ENCODE data around the gene EIPR1.
"Not testable (repeated sequence)": the region's sequence is repeated elsewhere in the genome, so short reads cannot be mapped to it uniquely, and the experiment has no call there.

Gene EIPR1

DNA sequence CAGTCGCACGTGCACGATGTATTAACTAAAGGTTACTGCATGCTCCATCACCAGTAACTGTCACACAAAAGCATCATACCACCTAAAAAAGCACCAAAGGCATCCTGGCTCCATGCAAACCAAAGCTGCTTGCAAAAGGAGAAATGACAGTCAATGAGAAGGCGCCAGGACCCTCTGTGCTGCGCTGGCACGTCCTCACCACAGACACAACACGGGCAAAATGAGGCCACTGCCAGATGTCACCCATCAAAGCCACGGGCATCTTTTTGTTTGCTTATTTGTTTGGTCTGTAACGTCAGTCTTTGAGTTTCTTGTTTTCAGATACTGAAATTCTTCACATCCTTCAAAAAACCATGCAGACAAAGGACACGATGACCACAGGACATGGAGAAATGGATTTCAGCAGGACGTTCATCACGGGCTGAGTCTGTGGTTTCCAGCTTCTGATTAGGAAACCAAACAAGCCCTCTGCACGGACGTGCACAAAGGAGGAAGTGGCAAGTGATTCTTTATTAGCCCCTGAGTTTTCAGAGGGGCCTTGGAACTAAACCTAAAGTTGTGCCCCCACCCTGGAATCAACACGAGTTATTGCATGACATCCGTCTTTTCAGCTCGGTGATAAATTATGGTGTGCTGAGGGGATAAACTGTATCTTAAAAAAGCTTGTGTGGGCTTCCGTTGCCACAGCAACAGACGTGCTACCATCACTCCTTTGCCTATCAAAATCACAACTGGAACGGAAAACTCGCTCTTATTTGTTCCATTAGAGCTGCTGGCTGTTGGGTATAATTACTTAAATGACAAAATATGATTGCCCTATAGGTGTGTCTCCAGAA lies 181.8 kb downstream of the EIPR1 start:
- no peak for DNase-seq (ENCODE audit: low spot score)

DNA sequence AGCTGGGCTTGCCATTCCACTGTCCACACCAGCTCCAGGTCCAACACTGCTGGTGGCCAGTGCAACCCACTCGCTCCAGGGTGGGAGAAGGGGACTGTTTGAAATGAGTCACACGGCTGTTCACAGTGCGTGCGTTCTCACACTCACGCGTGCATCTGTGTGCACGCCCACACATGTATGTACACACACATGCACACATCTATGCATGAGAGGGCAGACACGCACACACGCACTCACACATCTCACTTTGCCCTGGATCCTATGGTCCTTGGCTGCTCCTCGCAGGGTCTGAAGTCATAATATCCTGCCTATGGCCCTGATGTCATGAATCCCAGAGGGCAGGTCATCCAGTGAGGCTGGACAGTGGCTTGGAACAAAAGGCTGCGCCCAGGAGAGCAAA lies 182.8 kb downstream of the EIPR1 start:
- no peak for DNase-seq (ENCODE audit: low spot score)

DNA sequence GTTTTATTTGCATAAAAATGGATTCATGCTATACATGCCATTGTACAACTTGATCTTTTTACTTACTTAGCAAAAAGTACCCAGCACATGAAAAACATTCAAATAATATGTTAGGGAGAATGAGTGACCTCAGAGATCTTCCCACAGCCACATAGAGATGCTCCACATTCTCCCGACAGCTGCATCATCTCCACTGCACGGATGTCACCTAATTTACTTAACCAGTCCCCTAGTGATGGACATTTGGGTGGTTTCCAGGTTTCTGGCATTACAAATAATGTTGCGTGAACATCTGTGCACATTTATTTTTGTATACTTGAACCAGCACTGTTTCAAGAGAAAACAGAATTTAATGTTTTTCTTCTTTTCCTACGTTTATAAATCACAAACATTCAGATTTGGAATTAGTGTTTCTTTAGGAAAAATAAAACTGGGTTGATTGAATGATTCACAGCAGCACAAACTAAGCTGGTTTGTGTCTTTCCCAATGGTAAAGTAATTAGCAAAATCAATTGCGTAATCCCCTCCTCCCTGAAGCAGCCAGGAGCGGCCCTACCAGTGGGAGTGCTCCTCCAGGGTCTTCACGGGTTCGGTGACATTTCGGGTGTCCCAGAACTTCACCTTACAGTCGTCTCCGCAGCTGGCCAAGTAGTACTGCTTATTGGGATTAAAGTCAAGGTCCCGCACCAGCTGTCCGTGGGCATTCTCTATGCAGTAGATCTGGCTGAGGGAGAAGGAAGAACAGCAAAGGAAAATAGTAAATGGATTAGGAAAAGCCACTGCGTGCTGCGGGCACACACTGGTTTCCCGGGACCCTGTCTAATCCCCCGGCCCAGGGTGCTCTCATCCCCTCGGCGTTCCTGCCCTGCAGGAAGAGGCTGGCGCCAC lies 183.9 kb downstream of the EIPR1 start:
- no peak for DNase-seq (ENCODE audit: low spot score)

DNA sequence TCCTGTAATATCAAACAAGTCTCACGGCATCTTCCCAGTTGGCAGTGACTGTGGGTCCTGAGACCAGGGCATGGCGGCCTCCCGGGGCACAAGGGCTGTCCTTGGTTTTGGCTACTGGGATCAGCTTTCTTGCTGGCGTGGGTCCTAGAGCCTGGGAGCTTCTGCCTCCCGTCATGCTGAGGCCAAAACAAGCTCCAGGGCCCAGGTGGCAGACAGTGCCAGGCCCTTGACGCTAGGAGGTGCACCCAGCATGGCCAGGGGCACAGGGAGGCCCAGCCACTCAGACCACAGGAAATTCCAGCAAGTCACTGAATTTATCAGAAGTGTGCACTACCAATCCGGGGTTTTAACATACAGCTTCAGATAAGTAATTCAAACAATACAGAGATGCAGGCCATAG lies 184.7 kb downstream of the EIPR1 start:
- no peak for DNase-seq (ENCODE audit: low spot score)

DNA sequence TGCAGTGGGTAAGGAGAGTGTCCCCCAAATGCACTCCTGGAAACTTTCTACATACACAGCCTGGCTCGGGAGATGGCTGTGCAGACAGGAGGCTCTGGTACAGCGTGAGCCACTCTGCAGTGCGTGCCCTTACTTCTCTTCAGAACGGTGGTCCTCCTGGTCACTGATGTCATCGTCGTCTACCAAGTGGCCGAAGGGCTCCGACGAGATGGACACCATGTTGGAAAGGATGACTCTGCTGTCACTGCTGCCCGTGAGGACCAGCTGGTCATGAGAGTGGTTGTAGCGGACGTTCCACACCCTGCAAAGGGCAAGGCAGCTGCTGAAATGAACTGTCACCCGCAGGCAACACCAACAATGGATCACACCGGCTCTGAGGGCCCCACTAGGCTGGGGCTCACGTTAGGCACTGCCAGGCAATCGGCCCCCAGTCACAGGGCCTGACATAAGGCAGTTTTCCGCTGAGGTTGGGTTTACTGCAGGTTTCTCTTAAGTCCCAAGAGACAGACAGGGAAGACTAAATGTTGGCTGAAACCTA lies 185.3 kb downstream of the EIPR1 start:
- no peak for DNase-seq (ENCODE audit: low spot score)

DNA sequence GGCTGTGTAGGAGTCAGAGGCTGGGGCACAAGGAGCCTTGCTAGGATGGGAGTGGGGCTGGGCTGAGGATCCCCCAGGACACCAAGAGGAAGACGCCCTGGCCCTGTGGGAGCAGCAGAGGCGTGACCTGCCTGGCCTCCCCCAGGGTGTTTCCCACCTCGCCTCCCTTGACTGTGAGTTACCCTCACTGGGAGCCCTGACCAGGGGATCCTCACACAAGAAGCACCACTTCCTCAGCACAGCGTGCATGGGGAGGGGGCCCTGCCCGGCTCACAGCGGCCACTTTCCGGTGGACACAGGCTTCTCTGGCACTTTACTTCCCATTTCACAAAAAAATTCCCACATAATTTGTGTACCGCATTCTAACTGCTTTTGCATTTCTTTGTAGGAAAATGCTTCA lies 187.7 kb downstream of the EIPR1 start:
- no peak for DNase-seq (ENCODE audit: low spot score)

DNA sequence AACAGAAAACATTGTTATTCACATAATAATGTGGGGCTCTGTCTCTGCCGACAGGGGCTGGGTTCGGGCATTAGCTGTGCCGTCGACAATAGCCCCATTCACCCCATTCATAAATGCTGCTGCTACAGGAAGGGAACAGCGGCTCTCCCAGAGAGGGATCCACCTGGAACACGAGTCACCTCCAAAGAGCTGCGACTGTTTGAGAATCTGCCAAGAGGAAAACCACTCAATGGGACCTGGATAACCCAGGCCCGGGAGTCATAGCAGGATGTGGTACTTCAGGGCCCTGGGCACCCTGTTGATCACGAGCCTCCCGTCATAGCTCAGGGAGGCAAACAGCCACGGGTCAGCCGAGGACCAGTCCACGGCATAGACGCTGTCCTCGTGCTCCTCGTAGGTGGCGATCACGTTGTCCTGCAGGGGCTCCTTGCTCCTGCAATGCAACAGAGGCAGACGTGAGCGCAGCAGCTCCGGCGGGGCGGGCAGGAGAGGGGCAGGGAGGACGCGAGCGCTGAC lies 188.5 kb downstream of the EIPR1 start:
- no peak for DNase-seq (ENCODE audit: low spot score)

DNA sequence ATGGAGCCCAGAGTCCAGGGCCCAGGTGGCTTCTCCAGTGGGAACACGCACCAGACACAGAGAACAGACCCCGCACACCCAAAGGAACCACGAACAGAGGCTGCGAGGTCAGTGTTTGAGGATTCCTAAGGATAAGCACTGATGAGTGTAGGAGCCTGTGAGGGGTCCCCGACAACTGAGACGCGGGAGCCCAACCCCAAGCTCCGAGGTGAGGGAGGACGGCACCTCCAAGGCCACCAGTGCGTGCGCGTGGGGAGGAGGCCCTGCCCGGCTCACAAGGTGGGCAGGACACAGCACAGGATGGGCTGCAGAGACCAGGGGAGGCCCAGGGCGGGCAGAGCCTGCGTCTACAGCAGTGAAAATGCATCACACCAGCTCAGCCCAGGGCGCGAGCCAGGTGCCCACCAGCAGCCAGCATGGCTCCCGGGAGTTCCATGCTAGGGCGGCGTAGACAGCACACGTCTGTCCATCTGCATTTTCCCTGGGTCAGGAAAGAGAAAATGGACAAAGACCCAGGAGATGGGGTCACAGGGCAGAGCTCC lies 189.1 kb downstream of the EIPR1 start:
- no peak for DNase-seq (ENCODE audit: low spot score)

DNA sequence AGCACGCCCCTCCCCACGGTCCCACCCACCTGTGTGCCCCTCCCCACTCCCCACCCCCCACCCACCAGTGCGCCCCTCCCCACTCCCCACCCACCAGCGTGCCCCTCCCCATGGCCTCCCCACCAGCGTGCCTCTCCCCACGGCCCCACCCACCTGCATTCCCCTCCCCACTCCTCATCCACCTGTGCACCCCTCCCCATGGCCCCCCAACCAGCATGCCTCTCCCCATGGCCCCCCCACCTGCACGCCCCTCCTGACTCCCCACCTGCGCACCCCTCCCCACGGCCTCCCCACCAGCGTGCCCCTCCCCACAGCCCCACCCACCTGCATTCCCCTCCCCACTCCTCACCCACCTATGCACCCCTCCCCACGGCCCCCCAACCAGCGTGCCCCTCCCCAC lies 190.2 kb downstream of the EIPR1 start:
- DNase-seq (ENCODE audit: low spot score), result no peak

DNA sequence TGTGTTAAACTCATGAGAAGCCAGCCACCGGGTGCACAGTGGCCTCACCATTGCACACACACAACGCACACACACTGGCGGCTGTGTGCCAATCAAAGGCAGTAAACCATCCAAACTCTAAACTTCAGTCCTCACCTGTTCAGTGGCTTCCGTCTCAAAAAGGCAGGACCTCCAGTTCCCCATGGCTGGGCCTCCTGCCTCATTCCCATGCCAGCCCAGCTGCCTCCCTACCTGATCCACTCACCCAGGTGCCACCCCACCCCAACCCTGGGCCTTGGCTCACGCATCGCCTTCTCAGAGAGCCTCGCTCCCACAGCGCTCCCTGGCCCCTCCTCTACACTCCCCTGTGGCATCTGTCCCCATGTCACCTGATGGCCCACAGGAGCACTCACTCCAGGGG lies 190.9 kb downstream of the EIPR1 start:
- DNase-seq (ENCODE audit: low spot score), result no peak

DNA sequence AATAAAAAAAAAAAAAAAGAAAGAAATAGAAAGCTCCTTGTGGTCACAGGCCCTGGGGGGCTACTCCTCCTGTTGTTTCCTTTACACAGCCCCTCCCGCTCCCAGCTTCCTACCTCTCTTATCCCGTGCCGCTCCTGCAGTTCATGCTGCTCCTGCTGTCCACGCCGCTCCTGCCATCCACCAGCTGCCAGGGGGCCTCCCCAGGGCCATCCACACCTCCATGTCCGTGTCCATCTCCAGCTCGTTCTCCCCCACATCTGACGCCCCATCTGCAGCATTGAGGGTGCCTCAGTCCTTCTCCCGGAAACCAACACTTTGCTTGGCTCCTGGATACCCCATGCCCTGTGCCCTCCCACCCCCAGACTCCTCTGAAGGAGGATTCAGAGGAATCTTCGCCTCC lies 191.7 kb downstream of the EIPR1 start:
- no peak for DNase-seq (ENCODE audit: low spot score)

DNA sequence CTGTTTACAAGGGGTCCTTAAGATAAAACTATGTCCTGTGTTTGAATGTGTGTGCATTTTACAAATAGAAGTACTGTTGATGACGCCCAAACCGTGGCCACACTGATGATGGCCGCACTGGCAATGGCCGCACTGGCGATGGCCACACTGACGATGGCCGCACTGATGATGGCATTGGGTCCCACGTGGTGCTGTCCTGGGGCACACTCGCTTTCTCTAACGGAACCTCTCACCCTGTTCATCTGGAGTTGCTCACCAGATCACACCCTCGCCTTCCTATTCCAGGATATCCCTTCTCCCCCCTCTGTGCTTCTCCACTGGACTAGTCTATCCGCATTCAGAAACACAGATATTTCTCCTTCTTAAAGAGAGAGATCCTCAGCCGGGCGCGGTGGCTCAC lies 192.4 kb downstream of the EIPR1 start:
- DNase-seq (ENCODE audit: low spot score), result no peak

DNA sequence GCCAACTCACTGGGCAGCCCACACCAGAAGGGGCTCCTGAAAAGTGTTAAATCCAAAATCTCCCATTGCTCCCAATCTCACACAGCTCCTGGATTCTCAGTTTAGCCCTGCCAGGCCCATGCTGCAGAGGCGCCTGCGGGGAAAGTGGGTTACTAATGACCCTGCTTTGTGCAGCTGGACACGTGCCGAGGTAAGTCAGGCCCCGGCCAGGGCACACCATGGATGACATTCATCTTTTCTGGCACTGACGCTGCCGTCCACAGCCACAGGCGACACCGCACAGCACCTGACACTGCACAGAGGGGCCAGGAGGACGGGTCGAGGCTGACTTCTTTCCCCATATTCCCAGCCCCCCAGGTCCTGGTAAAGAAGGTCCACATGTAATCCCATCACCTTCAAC lies 193.5 kb downstream of the EIPR1 start:
- DNase-seq (ENCODE audit: low spot score), result no peak

DNA sequence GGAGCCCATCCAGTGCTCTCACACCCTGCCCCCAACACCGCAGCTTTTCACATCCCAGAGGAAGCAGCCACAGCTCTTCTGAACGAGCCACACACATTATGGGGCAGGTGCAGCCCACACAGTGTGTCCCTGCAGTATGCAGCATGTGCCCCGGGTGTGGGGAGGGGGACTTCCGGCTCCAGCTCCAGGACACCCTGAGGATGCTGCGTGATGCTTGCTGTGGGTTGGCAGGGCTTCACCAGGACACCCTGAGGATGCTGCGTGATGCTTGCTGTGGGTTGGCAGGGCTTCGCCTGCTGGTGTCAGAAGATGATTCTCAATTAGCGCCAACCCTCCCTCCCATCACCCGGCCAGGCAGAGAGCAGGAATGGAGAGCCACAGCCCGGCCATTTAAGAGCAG lies 193.9 kb downstream of the EIPR1 start:
- DNase-seq (ENCODE audit: low spot score), result no peak

DNA sequence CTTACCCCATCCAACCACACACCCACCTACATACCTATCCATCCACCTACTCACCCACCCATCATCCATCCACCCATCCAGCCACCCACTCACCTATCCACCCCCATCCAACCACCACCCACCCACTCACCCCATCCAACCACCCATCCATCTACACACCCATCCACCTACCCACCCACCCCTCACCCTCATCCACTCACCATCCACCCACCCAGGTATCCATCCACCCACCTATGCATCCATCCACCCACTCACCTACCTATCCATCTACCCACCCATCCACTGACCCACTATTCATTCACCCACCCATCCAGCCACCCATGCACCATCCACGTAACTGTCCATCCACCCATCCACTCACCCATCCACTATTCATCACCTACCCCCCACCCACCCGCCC lies 194.8 kb downstream of the EIPR1 start:
- DNase-seq (ENCODE audit: low spot score), result no peak

DNA sequence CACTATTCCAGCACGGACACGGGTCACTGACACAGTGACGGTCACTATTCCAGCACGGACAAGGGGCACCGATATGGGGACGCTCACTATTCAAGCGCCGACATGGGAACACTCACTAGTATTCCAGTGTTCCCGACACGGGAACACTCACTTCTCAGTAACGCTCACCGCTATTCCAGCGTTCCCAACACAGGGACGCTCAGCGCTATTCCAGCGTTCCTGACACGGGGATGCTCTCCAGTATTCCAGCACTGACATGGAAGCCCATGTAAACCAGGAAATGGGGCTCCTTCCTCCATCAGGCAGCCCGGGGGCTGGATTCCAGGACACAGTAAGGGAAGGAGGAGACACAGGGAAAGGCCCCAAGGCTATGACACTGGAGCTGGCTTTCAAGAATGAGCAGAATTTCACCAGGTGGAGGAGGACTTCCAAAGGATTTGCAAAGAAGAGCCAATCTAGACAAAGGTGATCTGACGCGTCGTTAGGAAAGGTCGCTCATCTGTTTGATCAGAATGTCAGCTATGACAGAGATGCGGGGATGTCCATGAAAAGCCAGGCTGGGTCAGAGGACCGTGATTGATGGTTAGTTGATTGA lies 196.1 kb downstream of the EIPR1 start:
- DNase-seq (ENCODE audit: low spot score), result no peak

DNA sequence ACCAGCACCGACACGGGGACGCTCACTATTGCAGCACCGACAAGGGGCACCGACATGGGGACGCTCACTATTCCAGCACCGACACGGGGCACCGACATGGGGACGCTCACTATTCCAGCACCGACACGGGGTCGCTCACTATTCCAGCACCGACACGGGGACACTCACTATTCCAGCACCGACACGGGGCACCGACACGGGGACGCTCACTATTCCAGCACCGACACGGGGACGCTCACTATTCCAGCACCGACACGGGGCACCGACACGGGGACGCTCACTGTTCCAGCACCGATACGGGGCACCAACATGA lies 196.8 kb downstream of the EIPR1 start:
- not testable (repeated sequence) for DNase-seq (ENCODE audit: low spot score)

DNA sequence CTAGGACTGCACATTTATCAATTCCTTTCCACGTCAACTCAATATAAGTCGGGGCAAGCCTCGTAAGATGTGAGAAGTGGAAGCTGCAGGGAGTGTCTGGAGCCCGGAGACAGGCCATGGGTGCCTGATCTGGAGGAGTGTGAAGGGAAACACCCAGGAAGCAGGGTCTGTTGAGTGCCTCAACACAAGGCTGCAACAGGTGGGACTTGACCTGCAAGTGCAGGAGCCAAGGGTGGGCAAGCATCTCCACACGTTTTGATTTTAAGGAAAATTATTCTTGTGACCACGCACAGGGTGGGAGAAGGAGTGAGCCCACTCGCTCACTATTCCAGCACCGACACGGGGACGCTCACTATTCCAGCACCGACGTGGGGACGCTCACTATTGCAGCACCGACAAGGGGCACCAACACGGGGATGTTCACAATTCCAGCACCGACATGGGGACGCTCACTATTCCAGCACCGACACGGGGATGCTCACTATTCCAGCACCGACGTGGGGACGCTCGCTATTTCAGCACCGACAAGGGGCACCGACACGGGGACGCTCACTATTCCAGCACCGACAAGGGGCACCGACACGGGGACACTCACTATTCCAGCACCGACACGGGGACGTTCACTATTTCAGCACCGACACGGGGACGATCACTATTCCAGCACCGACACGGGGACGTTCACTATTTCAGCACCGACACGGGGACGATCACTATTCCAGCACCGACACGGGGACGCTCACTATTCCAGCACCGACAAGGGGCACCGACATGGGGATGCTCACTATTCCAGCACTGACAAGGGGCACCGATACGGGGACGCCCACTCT lies 197.3 kb downstream of the EIPR1 start:
- DNase-seq (ENCODE audit: low spot score), result no peak

DNA sequence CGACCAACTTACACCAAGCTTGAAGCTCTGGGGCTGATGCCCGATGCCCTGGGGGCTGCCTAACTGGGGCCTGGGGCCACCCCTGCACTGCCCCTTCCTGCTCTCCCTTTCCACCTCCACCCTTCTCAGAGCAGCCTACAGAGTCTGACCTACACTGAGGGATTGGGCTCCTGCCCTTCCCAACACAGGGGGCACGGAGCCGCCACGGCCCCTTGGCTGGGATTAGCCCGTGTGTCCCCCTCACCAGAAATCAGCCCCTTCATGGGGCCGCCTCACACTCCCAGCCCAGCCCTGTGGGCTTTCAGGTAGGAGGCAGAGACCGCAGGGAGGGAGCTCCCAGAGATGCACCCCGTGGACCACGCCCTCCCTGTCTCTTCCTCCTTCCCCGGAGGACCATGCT lies 198.0 kb downstream of the EIPR1 start:
- no peak for DNase-seq (ENCODE audit: low spot score)

DNA sequence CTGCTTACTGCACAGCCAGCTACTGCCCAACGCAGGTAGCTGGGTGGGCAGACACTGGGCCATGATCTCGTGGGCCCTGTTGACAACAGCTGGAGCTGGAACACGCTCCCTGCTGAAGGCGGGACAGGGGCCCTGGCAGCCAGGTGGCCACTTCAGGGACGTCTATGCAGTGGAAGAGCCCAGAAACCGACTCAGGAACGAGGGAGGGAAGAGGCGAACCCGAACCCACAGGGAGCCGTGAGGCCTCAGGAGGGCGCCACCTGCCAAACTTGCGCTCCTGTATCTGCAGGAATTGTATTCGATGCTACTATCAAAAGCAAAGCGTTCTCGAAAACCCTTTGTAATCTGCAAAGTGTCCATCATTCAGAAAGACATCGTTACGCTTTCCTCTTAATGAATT lies 198.4 kb downstream of the EIPR1 start:
- no peak for DNase-seq (ENCODE audit: low spot score)

DNA sequence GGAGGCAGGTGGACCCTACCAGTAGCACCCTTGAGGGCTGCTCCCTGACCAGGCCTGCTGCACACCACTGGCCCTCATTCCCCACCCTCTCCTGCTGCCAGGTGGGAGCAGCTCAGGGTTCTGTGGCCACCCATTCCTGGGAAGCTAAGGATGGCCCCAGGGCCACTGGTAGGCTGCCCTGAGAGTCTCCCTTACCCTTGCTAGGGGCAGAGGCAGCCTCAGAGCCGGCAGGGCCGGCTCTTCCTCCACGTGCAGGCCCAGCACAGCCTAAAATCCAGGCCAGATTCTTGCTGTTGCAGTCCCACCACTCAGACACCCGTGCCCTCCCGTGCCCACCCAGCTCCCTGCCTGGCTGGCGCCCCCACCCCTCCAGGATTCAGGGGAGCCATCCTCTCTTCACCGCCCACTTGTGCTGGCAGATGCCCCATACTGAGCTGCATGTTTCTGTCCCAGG lies 199.0 kb downstream of the EIPR1 start:
- no peak for DNase-seq (ENCODE audit: low spot score)

Measured in SK-N-DZ (cell line).